ENCODE measurements around the gene DNAJB2. TPM values are rescaled to one million over a fixed set of nuclear protein-coding genes. Genes with fewer than 3 reads are reported as not detected.

Gene DNAJB2
- total RNA-seq, 1 donor from 2014 or later, result 59.2 TPM

DNA sequence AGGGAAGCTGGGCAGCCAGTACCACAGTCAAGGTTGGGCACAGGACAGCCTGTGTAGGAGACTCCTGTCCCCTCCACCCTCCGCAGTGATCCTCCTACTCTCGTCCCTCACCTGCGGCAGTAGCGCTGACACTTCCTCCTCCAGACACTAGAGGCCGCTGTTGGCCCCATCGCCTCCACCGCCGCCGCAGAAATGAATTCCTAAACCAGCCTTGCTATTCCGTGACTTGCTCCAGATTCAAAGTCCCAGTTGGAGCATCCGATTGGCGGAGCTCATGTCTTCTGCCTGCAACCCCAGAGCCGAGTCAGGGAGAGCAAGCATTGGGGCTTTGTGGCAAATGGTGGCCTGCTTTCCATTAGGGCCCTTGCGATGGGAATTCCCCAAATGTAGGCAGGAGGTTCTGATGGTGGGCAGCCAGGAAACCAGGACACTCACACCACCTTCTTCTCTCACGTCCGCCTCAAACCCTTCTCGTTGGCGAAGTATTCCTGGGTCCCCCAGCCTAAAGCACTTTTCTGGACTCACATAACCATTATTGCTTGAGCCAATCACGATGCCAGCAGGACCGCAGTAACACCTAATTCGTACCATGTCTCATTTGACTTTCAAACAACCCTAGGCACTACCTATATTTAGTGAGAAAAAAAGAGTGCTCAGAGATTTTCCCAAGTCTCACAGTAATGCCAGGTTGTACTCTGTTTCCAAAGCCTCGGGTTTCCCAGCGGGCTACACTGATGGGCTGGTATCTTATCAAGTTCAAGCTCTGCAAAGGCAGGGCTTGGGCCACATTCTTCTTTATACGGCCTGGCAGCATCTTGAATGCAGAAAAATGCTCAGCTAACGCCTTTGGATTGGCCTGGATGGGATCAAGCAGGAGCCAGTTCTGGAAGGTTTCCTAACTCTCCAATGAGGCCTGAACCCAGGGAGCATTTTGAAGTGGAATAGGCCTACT lies 1.2 kb upstream of the DNAJB2 start:
- Mint-ChIP-seq H3K9me3 (no peaks in the 10 kb centered on the region), H3K27me3 (ENCODE audit: low read depth) (peaks cover 23% of the 10 kb centered on the region), H3K27ac (ENCODE audit: unreplicated experiment) (no peak overlapping the region), H3K4me1 (peaks cover 27% of the 10 kb centered on the region), H3K36me3 (ENCODE audit: low read depth) (no peaks in the 10 kb centered on the region), H3K4me3 (peak overlapping the region; percentile 89)
- TF ChIP-seq, protein P1, sequence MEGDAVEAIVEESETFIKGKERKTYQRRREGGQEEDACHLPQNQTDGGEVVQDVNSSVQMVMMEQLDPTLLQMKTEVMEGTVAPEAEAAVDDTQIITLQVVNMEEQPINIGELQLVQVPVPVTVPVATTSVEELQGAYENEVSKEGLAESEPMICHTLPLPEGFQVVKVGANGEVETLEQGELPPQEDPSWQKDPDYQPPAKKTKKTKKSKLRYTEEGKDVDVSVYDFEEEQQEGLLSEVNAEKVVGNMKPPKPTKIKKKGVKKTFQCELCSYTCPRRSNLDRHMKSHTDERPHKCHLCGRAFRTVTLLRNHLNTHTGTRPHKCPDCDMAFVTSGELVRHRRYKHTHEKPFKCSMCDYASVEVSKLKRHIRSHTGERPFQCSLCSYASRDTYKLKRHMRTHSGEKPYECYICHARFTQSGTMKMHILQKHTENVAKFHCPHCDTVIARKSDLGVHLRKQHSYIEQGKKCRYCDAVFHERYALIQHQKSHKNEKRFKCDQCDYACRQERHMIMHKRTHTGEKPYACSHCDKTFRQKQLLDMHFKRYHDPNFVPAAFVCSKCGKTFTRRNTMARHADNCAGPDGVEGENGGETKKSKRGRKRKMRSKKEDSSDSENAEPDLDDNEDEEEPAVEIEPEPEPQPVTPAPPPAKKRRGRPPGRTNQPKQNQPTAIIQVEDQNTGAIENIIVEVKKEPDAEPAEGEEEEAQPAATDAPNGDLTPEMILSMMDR (conservative IDR thresholded peaks at IDR 0.05), result peak; percentile 98
- peak; percentile 81 for DNase-seq (ENCODE audit: low read depth, low spot score)

- Mint-ChIP-seq H3K36me3 (ENCODE audit: low read depth) (no peaks in the 10 kb centered on the region), H3K27me3 (ENCODE audit: low read depth) (peaks cover 20% of the 10 kb centered on the region), H3K9me3 (no peaks in the 10 kb centered on the region), H3K4me3 (peak overlapping the region; percentile 89), H3K4me1 (peaks cover 27% of the 10 kb centered on the region), H3K27ac (ENCODE audit: unreplicated experiment) (peak overlapping the region; percentile 92)
- TF ChIP-seq, protein P1 (conservative IDR thresholded peaks at IDR 0.05), result no peak
- no peak for DNase-seq (ENCODE audit: low read depth, low spot score)
Observed at GRCh38 chr2:219278655-219279150, 463 bp upstream of the DNAJB2 start.

GRCh38 chr2:219279916-219280516 lies 850 bp downstream of the DNAJB2 start:
- Mint-ChIP-seq H3K4me3 (peak overlapping the region; percentile 93), H3K4me1 (peaks cover 27% of the 10 kb centered on the region), H3K36me3 (ENCODE audit: low read depth) (no peaks in the 10 kb centered on the region), H3K9me3 (no peaks in the 10 kb centered on the region), H3K27ac (ENCODE audit: unreplicated experiment) (peak overlapping the region; percentile 92), H3K27me3 (ENCODE audit: low read depth) (peaks cover 9% of the 10 kb centered on the region)
- DNase-seq (ENCODE audit: low read depth, low spot score), result no peak
- TF ChIP-seq, protein P1 (conservative IDR thresholded peaks at IDR 0.05), result no peak

DNA sequence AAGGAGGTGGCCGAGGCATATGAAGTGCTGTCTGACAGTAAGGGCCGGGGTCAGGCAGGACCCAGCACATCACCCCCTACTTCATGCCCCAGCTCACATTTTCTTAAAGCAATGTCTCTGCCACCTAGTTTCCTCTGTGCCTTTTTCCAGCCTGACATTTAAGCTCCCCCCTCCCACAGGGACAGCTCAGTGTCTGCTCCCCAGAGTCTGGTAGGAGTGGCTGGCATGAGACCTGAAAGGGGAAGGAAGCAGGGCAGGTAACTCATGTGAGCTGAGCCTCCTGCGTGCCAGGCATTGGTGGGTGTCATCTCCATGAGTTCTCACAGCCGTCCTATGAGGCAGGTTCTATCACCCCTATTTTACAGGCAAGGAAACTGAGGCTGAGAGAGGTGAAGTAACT lies 1.5 kb downstream of the DNAJB2 start:
- Mint-ChIP-seq H3K9me3 (no peaks in the 10 kb centered on the region), H3K27ac (ENCODE audit: unreplicated experiment) (no peak overlapping the region), H3K36me3 (ENCODE audit: low read depth) (no peaks in the 10 kb centered on the region), H3K4me3 (peak overlapping the region; percentile 61), H3K27me3 (ENCODE audit: low read depth) (peaks cover 7% of the 10 kb centered on the region), H3K4me1 (peaks cover 27% of the 10 kb centered on the region)
- DNase-seq (ENCODE audit: low read depth, low spot score), result no peak
- TF ChIP-seq, protein P1 (conservative IDR thresholded peaks at IDR 0.05), result no peak

- Mint-ChIP-seq H3K27ac (ENCODE audit: unreplicated experiment) (no peak overlapping the region), H3K4me1 (peaks cover 32% of the 10 kb centered on the region), H3K9me3 (no peaks in the 10 kb centered on the region), H3K36me3 (ENCODE audit: low read depth) (no peaks in the 10 kb centered on the region), H3K4me3 (peak overlapping the region; percentile 12), H3K27me3 (ENCODE audit: low read depth) (peaks cover 6% of the 10 kb centered on the region)
- TF ChIP-seq, protein P1 (conservative IDR thresholded peaks at IDR 0.05), result no peak
- no peak for DNase-seq (ENCODE audit: low read depth, low spot score)
Observed at GRCh38 chr2:219281588-219281987, 2.4 kb downstream of the DNAJB2 start.
